HL-60/S4 treated with phorbol 12-myristate 13-acetate at 8.2 ng/mL for 4 days and 3 days (cell line): ENCODE measurements around the gene IPCEF1.

Source experiments
- in situ Hi-C: fragments of 300-500 bp; cut with MboI; formaldehyde crosslinking; loops from 2 replicates; pipeline ENCODE4 v1.15.0; 2022; ENCODE audit warnings: low sequenced_read_pairs

The IPCEF1 gene

DNA sequence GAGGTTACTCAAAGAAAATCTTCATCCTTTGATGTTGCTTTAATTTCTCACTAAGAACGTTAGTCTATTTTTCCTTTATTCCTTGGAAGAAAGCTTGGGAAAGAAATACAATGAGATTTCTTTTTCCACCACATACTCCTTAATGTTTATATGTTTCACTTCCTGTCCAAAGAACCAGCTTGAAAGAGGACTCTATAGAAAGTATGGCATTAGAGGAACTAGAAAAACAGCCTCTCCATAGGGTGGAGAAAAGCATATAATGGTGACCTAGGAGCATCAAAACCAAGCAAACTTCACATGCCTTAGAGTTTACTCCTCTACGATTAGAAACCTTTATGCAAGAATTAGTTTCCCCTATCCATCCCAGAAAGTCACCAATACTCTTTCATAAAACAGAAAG is 186.5 kb downstream of the IPCEF1 start:
- in situ Hi-C loops = loop anchor here (25.0 kb wide), 1 partner anchor 192 kb away; the partner anchor contains the start of gene IPCEF1

DNA sequence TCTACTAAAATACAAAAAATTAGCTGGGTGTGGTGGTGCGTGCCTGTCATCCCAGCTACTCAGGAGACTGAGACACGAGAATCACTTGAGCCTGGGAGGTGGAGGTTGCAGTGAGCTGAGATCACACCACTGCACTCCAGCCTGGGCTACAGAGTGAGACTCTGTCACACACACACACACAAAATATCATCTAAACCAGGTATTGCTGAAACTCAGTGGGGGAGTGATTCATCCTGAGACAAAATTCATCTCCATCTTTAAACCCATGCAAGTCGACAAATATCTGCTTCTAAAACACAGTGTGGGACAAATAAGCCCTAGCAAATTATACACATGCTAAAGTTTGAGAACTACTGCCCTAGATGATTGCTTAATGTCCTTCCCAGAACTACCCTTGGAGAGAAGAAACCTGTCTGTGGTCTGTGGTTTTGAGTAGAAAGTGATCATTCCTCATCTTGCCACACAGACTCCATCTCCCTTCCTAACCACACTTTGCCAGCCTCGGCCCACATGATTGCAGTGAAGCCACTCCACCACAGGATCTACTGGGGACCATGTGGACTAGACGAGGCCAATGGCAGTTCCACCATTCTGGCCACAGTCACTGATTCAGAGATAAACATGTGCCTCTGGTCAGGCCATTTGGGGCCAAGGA is 187.3 kb downstream of the IPCEF1 start:
- in situ Hi-C loops = loop anchor here (25.0 kb wide), 1 partner anchor 193 kb away; the partner anchor contains the start of gene IPCEF1

DNA sequence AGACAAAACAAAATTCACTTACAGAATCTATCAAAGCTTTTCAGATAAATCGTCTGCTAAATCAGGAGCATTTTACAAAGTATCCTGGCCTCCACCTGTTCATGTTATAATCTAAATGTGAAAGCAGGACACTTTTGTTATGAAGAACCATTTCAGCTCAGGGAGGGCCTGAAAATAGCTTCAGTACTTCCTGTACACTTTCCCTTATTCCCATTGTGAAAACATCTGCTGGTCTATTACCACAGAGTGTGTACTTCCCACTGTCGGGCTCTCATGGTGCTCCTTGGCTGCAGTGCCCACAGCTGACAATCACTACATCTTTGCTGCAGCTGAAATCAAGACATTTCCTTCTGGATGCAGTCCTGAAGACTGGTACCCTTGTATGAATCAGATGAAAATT is 189.5 kb downstream of the IPCEF1 start:
- in situ Hi-C loops = loop anchor here (25.0 kb wide), 1 partner anchor 195 kb away; the partner anchor contains the start of gene IPCEF1

DNA sequence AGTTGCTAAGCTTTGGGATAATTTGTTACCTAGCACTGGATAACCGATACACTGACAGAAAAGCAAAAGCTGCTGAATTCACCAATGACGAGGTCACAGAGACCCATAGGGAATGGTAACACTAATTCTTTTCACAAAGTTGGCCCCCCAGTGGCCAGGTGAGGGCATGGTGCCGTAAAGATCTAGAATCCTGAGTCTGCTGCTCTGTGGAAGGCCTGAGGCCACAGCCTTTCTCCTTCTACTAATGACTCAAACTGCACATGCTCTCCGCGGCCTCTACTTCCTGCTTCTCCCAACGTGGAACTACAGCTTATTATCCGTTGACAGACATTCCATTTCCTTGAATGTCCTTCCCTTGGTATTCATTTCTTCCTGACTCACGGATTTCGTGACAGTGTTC is 190.5 kb downstream of the IPCEF1 start:
- in situ Hi-C loops = loop anchor here (25.0 kb wide), 1 partner anchor 196 kb away; the partner anchor contains the start of gene IPCEF1

DNA sequence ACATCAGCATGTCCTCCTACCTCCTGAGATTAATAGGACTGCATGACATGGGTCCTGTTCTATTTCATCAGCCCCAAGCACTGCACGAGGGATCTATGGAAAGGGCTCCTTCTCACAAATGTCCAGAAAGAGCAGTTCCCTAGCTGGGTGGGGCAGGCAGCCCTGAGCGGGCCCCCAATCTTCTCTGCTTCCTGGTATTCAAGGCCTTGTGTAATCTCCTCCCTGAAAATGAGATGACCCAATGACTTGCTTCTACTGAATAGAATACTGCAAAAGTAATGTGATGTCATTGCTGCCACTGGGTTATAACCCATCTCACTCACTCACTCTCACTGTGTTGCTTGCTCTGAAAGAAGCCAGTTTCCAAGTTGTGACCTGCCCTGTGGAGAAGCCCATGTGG is 191.1 kb downstream of the IPCEF1 start:
- in situ Hi-C loops = loop anchor here (25.0 kb wide), 1 partner anchor 197 kb away; the partner anchor contains the start of gene IPCEF1

DNA sequence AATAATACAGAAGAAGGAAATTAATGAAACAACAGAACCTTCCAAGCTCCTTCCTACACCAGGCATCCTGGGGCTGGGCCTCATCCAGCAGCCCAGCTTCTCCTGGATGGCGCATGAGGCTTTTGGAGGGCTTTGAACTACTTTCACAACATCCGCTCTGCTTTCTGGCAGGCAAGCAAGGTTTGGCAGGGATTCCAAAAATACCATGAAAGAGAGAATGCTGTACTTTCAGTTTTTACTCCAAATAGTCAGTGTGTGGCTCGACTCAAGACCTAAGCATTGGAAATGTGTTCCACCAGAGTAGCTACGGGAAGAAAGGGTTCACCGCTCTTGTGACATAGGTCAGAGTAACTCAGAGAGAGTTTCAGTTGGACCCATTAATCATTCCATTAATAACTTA is 192.2 kb downstream of the IPCEF1 start:
- in situ Hi-C loops = loop anchor here (25.0 kb wide), 1 partner anchor 198 kb away; the partner anchor contains the start of gene IPCEF1

DNA sequence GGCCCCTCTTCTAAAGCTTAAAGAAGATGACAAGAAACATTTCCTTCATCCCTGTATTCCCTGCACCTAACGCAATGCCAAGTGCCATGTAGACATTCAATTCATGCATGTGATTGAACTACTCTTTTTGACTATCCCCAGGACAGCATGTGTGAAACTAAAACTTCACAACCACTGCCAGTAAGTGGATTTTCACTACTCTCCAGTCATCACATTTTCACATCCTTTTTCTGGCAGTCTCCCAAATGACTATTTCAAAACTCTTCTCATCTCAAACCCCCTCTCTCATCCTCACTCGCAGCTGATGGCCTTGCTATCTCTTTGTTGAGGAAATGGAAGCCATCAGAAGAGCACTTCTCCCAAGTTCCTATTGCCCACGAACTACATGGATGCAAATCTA is 194.9 kb downstream of the IPCEF1 start:
- in situ Hi-C loops = loop anchor here (25.0 kb wide), 1 partner anchor 201 kb away; the partner anchor contains the start of gene IPCEF1

DNA sequence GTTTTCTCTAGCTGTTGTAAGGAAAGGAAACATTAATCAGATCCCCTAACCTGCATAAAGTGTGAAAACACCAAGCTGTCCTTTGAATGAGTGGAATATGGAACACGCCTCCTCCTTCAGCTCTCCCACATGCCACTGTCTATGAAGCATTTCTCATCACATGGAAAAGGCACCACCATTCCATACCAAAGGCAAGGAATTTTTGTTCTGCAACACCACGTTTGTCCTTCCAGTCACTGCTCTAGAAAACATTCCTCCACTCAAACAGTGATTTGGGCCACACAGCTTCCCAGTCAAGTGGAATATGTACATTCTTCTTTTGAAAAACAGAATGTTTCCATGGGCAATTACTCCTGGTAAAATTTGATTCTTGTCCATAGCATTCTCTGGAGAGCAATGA is 197.5 kb downstream of the IPCEF1 start:
- in situ Hi-C loops = loop anchor here (10.0 to 25.0 kb wide), 2 partner anchors 116 to 203 kb away; partner anchors contain the start of gene IPCEF1

DNA sequence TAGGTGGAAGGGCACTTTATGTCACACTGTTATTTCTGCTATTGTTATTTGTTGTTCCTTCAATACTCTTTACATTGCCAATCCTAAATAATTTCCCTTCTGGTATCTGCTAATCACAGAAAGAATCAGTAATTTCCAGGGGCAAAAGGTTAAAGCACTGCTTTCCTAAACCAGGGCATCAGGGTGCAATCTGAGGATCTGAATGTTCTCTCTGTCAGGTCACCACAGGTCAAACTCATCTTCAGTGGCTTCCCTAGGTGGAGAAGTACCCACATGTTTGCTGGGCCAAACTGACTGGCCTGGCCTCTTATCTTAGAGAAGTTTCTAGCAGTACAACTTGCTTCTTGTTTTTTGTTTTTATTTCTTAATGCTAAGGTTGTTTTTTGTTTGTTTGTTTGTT is 198.9 kb downstream of the IPCEF1 start:
- in situ Hi-C loops = loop anchor here (10.0 to 25.0 kb wide), 2 partner anchors 117 to 205 kb away; partner anchors contain the start of gene IPCEF1

DNA sequence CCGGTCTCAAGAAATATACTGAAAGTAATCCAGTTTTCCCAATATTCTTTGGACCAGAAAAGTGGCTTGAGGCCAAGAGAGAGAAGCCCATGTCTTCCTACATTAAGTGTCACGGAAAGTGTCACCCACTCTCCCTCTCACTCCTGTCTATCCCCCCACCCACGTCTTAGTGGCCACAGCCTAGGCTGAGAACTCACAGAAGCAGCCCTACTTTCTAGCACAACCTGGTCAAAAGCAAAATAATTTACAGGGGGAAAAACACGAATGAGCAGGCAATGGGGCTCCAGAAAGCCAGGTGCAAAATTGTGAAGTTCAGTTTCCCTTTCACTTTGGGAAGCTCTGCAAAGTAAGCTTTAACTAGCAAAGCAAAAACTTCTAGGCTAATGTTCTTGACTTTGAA is 199.5 kb downstream of the IPCEF1 start:
- in situ Hi-C loops = loop anchor here (10.0 to 25.0 kb wide), 2 partner anchors 118 to 205 kb away; partner anchors contain the start of gene IPCEF1

DNA sequence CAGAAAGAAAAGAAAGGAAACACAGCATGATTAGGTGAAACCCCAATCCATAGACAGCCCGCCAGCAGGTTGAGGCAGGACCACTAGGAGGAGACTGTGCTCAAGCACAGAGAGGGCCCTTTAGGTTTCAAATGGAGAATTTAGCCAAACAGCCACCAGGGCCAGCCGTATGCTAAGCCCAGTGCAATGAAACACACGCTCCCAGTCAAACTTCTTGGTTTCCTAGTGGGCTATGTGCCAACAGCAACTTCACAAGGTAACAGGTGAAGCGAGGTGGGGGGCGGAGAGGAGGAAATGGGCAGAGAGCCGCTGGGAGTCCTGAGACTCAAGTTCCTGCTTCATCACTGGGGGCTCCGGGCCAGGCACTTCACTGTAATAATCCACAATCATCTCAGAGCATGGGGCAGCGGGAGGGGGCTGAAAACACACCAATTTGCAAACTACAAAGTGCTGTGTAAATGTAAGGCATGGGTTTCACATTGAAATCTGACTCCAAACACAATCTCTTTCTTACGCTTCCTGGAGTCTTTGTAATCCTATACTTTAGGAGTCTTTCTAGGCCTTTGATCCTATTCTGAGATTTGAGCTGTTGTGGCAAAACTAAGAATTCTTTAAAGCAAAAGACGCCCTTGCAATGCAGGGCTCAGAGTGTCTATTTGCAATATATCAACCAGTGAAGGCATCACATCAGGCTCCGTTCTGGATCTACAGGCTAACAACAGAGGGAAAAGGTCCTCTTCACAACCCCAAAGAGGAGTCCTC is 200.3 kb downstream of the IPCEF1 start:
- in situ Hi-C loops = loop anchor here (10.0 to 25.0 kb wide), 2 partner anchors 118 to 206 kb away; partner anchors contain the start of gene IPCEF1

DNA sequence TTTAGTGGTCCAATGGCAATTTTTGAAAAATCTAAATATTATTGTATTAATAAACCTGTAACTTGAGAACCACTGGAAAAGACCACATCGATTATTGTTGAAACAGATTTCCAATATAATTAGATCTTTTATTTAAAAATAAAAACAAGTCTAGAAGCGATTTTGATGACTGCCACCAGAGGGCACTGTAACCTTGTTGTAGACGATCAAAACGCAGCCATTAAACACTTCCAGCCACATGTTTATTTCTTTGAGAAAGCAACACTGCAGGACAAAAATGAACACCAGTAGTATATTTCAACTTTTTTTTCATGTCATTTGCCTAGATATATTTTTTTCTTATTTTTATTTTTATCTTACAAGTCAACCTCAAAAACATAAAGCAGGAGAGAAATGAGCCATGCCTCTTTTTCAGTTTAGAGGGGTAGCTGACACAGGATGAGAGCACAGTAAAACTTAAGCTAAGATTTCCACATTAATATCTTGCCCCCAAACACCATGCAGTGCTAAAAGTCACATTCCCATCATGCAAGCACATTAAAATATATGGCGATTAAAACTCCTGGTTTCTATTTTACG is 202.1 kb downstream of the IPCEF1 start:
- in situ Hi-C loops = loop anchor here (10.0 to 25.0 kb wide), 2 partner anchors 120 to 208 kb away; partner anchors contain the start of gene IPCEF1

DNA sequence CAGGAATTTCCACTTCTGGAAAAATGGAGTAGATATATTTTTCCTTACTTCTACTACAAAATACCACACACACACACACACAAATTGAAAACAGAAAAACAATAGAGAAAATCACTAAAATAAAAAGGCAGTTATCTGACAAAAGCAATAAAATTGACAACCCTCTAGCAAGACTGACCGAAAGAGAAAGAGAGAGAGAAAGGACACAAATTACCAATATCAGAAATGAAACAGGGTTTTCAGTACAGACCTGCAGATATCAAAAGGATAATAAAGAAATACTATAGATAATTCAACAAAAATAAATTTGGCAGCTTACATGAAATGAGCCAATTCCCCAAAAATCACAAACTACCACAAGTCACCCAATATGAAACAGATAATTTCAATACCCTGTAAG is 212.8 kb downstream of the IPCEF1 start:
- in situ Hi-C loops = no loop called here

DNA sequence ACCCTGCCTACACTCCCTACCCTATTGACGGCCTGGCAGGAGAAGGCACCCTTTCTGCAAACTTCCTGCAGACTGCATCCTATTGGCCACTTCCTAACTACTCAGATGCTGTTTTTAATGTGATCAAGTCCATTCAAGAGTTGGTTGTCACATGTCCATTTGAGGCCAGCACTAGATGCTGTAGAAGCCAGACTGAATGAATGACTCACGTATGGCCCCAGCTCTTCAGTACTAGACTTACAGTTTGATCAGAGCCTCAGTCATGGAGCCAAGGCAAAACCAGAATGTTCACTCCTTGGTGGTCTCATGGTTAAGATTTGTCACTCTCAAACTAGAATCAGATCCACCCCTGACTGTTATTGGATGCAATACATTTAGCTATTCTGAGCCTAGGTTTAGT is 215.9 kb downstream of the IPCEF1 start:
- in situ Hi-C loops = no loop called here

DNA sequence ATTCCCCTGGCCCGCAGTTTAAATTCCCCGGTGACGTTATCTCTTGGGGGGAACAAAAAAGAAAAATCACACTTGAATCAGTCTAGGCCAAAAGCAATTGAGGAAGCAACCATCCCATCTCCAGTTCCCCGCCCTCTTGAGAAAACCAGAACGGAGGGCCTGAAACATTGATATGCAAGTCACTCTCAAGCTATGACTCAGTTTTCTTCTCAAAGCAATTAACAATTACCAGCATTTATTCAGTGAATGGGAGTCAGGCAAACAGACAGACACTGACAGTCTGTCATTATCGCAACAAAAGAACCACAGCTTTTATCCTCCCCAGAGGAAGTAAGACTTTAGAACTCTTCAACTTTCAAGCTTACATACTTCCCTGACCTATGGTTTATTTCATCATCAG is 216.7 kb downstream of the IPCEF1 start:
- in situ Hi-C loops = no loop called here

DNA sequence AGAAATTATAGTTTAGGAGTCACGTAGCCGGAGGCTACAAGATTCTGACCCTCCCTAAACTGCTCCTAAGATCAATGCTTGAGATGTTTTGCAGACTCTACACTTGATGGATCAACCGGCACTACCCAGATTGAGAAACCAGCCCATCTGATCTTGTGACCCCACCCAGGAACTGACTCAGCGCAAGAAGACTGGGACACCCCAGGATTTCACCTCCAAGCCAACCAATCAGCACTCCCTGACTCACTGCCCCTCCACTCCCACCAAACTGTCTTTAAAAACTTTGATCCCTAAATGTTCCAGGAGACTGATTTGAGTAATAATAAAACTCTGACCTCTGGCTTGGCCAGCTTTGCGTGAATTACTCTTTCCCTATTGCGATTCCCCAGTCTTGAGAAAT is 217.8 kb downstream of the IPCEF1 start:
- in situ Hi-C loops = no loop called here

DNA sequence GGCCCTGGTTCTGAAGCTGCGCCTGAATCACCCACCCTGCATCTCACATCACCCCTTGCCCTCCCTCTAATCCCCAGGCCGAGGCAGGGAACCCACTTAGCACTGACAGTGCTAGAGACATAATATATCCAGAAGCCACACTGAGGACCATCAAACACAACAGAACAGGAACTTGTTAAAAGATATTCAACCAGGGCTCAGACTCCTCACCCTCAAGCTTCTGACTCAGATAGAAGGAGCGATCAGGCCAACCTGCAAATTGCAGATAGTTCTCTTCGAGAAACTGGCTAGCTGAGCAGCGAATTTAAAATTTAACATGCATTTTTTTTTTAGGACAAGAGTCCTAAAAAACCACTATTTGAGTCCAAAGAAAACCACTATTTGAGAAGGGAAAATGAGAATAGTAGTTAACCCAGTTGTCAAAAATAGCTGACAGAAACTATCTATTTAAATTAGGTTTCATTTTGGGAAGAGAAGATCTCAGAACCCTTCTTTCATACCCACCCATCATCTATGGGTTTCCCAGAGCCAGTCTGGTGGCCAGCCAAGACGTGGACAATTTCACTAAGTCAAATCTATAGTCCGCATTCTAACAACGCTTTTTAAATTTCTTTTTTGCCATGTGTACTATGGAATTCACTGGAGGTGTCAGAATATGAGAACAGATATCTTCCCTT is 222.0 kb downstream of the IPCEF1 start:
- in situ Hi-C loops = no loop called here

DNA sequence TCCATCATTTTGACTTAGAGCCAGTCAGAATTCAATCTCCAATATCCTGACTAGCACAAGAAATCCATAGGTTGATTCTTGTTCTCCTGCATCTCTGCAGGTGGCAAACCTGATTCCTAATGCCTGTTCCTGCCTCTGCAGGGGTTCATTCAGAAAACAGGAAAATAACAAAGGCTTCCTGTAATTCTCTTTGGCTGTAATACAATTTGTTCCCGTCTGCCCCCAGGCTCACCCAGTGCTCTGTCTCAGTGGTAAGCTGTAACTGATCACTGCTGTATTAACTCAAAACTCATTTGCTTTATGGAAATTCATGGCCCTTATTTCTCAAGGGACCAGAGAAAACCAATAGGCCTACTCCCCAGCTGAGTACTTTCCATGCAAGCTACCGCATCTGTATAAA is 228.9 kb downstream of the IPCEF1 start:
- in situ Hi-C loops = no loop called here

DNA sequence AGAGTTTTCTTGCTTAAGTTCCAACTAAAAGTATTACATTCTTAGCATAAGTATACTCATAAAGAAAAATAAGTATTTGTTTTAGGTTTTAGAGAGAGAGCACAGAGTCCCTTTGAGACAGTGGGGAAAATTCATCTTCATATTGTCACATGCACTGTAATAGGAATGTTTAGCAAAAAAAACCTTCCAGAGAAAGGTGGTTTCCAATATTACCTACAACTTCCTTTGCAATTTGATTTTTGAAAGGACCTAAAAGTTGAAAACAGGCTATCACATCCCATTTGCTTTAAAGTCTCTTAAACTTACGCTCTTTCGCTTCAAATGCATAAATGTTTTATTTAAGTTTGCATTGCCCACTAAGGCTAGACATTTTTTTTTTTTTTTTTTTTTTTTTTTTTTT is 231.2 kb downstream of the IPCEF1 start:
- in situ Hi-C loops = no loop called here

DNA sequence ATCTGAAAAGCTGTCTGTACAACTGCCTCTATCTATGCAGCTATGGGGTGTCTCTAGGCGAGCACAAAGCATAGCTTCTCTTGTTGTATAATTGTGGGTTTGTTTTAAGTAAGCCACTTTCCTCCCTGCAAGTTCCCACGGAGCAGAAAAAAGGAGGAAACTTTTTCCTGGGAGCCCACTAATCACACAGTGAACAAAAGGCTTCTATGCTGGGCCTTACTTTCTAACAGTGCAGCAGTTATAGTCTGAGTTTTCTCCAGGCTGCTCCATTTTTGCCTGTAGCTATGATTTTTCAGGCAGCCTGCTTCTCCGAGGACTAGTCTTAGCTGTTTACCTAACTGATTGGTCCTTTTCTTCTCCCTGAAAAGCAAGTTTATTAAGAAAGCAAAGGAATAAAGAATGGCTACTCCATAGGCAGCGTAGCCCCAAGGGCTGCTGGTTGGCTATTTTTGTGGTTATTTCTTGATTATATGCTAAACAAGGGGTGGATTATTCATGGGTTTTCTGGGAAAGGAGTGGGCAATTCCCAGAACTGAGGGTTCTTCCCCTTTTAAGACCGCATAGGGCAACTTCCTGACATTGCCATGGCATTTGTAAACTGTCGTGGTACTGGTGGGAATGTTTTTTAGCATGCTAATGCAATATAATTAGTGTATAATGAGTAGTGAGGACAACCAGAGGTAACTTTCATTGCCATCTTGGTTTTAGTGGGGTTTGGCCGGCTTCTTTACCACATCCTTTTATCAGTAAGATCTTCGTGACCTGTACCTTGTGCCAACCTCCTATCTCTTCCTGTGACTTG is 233.2 kb downstream of the IPCEF1 start:
- in situ Hi-C loops = no loop called here
